HCT116 (cell line): Measurements from ENCODE around the gene TEAD1.

Experiments
- CTCF ChIP-seq, 3 experiments: fragments of 200-600 bp in 1 of 3; sonication (generic) in 1 of 3; IDR thresholded peaks in 2 of 3; conservative IDR thresholded peaks in 1 of 3; 2 replicates each; pipeline ENCODE4 v1.5.1; 2012 to 2017; ENCODE audit warnings: low read depth in 2 of 3, low read length in 2 of 3, antibody characterized with exemption in 1 of 3, borderline replicate concordance in 1 of 3, control low read depth in 1 of 3, mild to moderate bottlenecking in 1 of 3, mixed read lengths in 1 of 3, mixed run types in 1 of 3, moderate library complexity in 1 of 3; ENCODE audit not compliant: insufficient read depth in 1 of 3
- EZH2 ChIP-seq: fragments of 200-600 bp; sonication (generic); IDR thresholded peaks from 2 replicates; pipeline ENCODE4 v1.6.1; 2017; ENCODE audit warnings: antibody characterized with exemption, mixed run types
- MAX ChIP-seq: IDR thresholded peaks from 2 replicates; pipeline ENCODE4 v1.6.1; 2012
- POLR2A ChIP-seq: IDR thresholded peaks from 2 replicates; pipeline ENCODE4 v1.7.0; 2011; ENCODE audit warnings: borderline replicate concordance; ENCODE audit not compliant: insufficient read depth, insufficient read length; ENCODE audit errors: extremely low read depth
- RAD21 ChIP-seq: IDR thresholded peaks from 2 replicates; pipeline ENCODE4 v1.6.1; 2012; ENCODE audit warnings: low read depth, mild to moderate bottlenecking
- TF ChIP-seq, protein P1 (sequence below): IDR thresholded peaks from 2 replicates; pipeline ENCODE4 v1.6.1; 2011; ENCODE audit warnings: mild to moderate bottlenecking, low read length, moderate library complexity; ENCODE audit not compliant: insufficient replicate concordance; ENCODE audit errors: extremely low read depth

DNA sequence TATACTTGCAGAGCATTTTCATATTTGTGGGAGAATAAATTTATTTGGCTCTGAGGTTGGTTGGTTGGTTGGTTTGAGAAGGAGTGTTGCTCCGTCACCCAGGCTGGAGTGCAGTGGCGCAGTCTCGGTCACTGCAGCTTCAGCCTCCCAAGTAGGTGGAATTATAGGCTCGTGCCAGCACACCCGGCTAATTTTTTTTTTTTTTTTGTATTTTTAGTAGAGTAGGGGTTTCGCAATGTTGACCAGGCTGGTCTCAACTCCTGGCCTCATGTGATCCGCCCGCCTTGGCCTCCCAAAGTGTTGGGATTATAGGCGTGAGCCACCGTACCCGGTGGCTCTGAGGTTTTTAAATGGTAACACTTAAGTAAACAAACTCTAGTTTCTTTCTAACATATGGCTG, 161.1 kb downstream of the TEAD1 start:
- TF ChIP-seq EZH2 (no peak), RAD21 (no peak), CTCF (IDR thresholded peaks at IDR 0.05 in 2 of 3, conservative IDR thresholded peaks at IDR 0.05 in 1 of 3; ENCODE audit: borderline replicate concordance in 1 of 3, insufficient read depth in 1 of 3, low read depth in 2 of 3, low read length in 2 of 3) (no peak), POLR2A (no peak), MAX (no peak)
- TF ChIP-seq, protein P1, sequence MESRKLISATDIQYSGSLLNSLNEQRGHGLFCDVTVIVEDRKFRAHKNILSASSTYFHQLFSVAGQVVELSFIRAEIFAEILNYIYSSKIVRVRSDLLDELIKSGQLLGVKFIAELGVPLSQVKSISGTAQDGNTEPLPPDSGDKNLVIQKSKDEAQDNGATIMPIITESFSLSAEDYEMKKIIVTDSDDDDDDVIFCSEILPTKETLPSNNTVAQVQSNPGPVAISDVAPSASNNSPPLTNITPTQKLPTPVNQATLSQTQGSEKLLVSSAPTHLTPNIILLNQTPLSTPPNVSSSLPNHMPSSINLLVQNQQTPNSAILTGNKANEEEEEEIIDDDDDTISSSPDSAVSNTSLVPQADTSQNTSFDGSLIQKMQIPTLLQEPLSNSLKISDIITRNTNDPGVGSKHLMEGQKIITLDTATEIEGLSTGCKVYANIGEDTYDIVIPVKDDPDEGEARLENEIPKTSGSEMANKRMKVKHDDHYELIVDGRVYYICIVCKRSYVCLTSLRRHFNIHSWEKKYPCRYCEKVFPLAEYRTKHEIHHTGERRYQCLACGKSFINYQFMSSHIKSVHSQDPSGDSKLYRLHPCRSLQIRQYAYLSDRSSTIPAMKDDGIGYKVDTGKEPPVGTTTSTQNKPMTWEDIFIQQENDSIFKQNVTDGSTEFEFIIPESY: no peak
